ENCODE data around the gene SCML1. TPM values are rescaled to one million over a fixed set of nuclear protein-coding genes. Genes with fewer than 3 reads are reported as not detected.

SCML1 gene
- 1 to 10 TPM in 5 of 6 donors, under 1 TPM in 1; 0.40 to 3.1 (median 1.6) TPM for polyA plus RNA-seq (ENCODE audit: low read depth in 6 of 6)

- DNase-seq (peak; percentile 78), ATAC-seq (ENCODE audit: low read depth in 2 of 2) (peak; percentile 76 to 79)
- H3K4me1 Mint-ChIP-seq, result peaks cover 8 to 18% (median 12%) of the 10 kb centered on the region in 3 donors
- peaks cover 5 to 16% (median 8%) of the 10 kb centered on the region in 3 donors for H3K27me3 Mint-ChIP-seq
- H3K9me3 Mint-ChIP-seq, result peaks cover 0 to 1% (median 0%) of the 10 kb centered on the region in 7 donors
- H3K4me3 Mint-ChIP-seq, result peak within 1 kb of the TSS; percentile 87 to 97 (median 93)
- no peaks in the 10 kb centered on the region for H3K36me3 Mint-ChIP-seq
- H3K27ac Mint-ChIP-seq, result peak within 1 kb of the TSS; percentile 85 to 96 (median 92)
Measured at GRCh38 chrX:17736856-17737709, at the start of gene SCML1. TSS of gene SCML1 (plus strand) at chrX:17737493. CDS start at chrX:17744187, 6,694 bp downstream.

GRCh38 chrX:17687648-17688047 lies 49.6 kb upstream of the SCML1 start:
- H3K36me3 Mint-ChIP-seq, result no peaks in the 10 kb centered on the region
- ATAC-seq (ENCODE audit: low read depth in 2 of 2) (no peak), DNase-seq (no peak)
- H3K4me1 Mint-ChIP-seq, result peaks cover 4 to 7% (median 6%) of the 10 kb centered on the region in 3 donors
- peaks cover 0 to 5% (median 2%) of the 10 kb centered on the region in 7 donors for H3K9me3 Mint-ChIP-seq
- no peak overlapping the region for H3K27ac Mint-ChIP-seq
- peaks cover 0 to 51% (median 4%) of the 10 kb centered on the region in 3 donors for H3K27me3 Mint-ChIP-seq
- H3K4me3 Mint-ChIP-seq, result no peak overlapping the region

- peaks cover 4 to 7% (median 6%) of the 10 kb centered on the region in 3 donors for H3K4me1 Mint-ChIP-seq
- no peaks in the 10 kb centered on the region for H3K36me3 Mint-ChIP-seq
- H3K4me3 Mint-ChIP-seq, result peak overlapping the region in 1 of 8 donors; percentile 36
- peaks cover 0 to 42% (median 4%) of the 10 kb centered on the region in 3 donors for H3K27me3 Mint-ChIP-seq
- ATAC-seq (ENCODE audit: low read depth in 2 of 2) (peak; percentile 40 to 43), DNase-seq (peak; percentile 4)
- peaks cover 0 to 2% (median 0%) of the 10 kb centered on the region in 7 donors for H3K9me3 Mint-ChIP-seq
- H3K27ac Mint-ChIP-seq, result peak overlapping the region in 2 of 6 donors; percentile 70 to 73
Measured at GRCh38 chrX:17689971-17690409, 47.3 kb upstream of the SCML1 start.

- peak overlapping the region in 1 of 8 donors; percentile 43 for H3K4me3 Mint-ChIP-seq
- H3K36me3 Mint-ChIP-seq, result no peaks in the 10 kb centered on the region
- H3K4me1 Mint-ChIP-seq, result peaks cover 4 to 7% (median 6%) of the 10 kb centered on the region in 3 donors
- no peak overlapping the region for H3K27ac Mint-ChIP-seq
- ATAC-seq (ENCODE audit: low read depth in 2 of 2) (no peak), DNase-seq (no peak)
- peaks cover 0 to 33% (median 4%) of the 10 kb centered on the region in 3 donors for H3K27me3 Mint-ChIP-seq
- H3K9me3 Mint-ChIP-seq, result peaks cover 0 to 2% (median 0%) of the 10 kb centered on the region in 7 donors
Measured at GRCh38 chrX:17692709-17693346, 44.5 kb upstream of the SCML1 start.

GRCh38 chrX:17697191-17697590 lies 40.1 kb upstream of the SCML1 start:
- H3K9me3 Mint-ChIP-seq, result no peaks in the 10 kb centered on the region
- no peak overlapping the region for H3K4me3 Mint-ChIP-seq
- no peaks in the 10 kb centered on the region for H3K4me1 Mint-ChIP-seq
- H3K27ac Mint-ChIP-seq, result no peak overlapping the region
- DNase-seq (no peak), ATAC-seq (ENCODE audit: low read depth in 2 of 2) (no peak)
- peaks cover 0 to 20% (median 0%) of the 10 kb centered on the region in 3 donors for H3K27me3 Mint-ChIP-seq
- no peaks in the 10 kb centered on the region for H3K36me3 Mint-ChIP-seq

- Mint-ChIP-seq H3K27ac (no peak overlapping the region), H3K9me3 (no peaks in the 10 kb centered on the region), H3K27me3 (peaks cover 0 to 27% (median 0%) of the 10 kb centered on the region in 3 donors), H3K4me3 (no peak overlapping the region), H3K36me3 (no peaks in the 10 kb centered on the region), H3K4me1 (no peaks in the 10 kb centered on the region)
- no peak for DNase-seq
- no peak for ATAC-seq (ENCODE audit: low read depth in 2 of 2)
Measured at GRCh38 chrX:17700976-17701375, 36.3 kb upstream of the SCML1 start.

- H3K27ac Mint-ChIP-seq, result no peak overlapping the region
- no peak overlapping the region for H3K4me3 Mint-ChIP-seq
- H3K36me3 Mint-ChIP-seq, result no peaks in the 10 kb centered on the region
- peaks cover 0 to 22% (median 2%) of the 10 kb centered on the region in 3 donors for H3K27me3 Mint-ChIP-seq
- no peaks in the 10 kb centered on the region for H3K4me1 Mint-ChIP-seq
- DNase-seq (no peak), ATAC-seq (ENCODE audit: low read depth in 2 of 2) (no peak)
- no peaks in the 10 kb centered on the region for H3K9me3 Mint-ChIP-seq
Measured at GRCh38 chrX:17703201-17703600, 34.1 kb upstream of the SCML1 start.

GRCh38 chrX:17705211-17705610 lies 32.1 kb upstream of the SCML1 start:
- no peak for ATAC-seq (ENCODE audit: low read depth in 2 of 2)
- H3K36me3 Mint-ChIP-seq, result no peaks in the 10 kb centered on the region
- H3K27me3 Mint-ChIP-seq, result peaks cover 0 to 42% (median 7%) of the 10 kb centered on the region in 3 donors
- H3K4me3 Mint-ChIP-seq, result no peak overlapping the region
- peaks cover 0 to 3% (median 0%) of the 10 kb centered on the region in 7 donors for H3K9me3 Mint-ChIP-seq
- DNase-seq, result no peak
- no peak overlapping the region for H3K27ac Mint-ChIP-seq
- no peaks in the 10 kb centered on the region for H3K4me1 Mint-ChIP-seq

- H3K4me3 Mint-ChIP-seq, result no peak overlapping the region
- H3K27me3 Mint-ChIP-seq, result peaks cover 0 to 44% (median 7%) of the 10 kb centered on the region in 3 donors
- DNase-seq (no peak), ATAC-seq (ENCODE audit: low read depth in 2 of 2) (no peak)
- H3K9me3 Mint-ChIP-seq, result peaks cover 0 to 3% (median 0%) of the 10 kb centered on the region in 7 donors
- no peaks in the 10 kb centered on the region for H3K36me3 Mint-ChIP-seq
- H3K27ac Mint-ChIP-seq, result no peak overlapping the region
- no peaks in the 10 kb centered on the region for H3K4me1 Mint-ChIP-seq
Measured at GRCh38 chrX:17706676-17707075, 30.6 kb upstream of the SCML1 start.

GRCh38 chrX:17707731-17708130 lies 29.6 kb upstream of the SCML1 start:
- no peak for ATAC-seq (ENCODE audit: low read depth in 2 of 2)
- no peaks in the 10 kb centered on the region for H3K4me1 Mint-ChIP-seq
- no peaks in the 10 kb centered on the region for H3K36me3 Mint-ChIP-seq

GRCh38 chrX:17710871-17711301 lies 26.4 kb upstream of the SCML1 start:
- no peak for ATAC-seq (ENCODE audit: low read depth in 2 of 2)
- Mint-ChIP-seq H3K4me3 (no peak overlapping the region), H3K9me3 (peaks cover 0 to 3% (median 0%) of the 10 kb centered on the region in 7 donors), H3K27ac (no peak overlapping the region), H3K4me1 (no peaks in the 10 kb centered on the region), H3K27me3 (peaks cover 0 to 32% (median 7%) of the 10 kb centered on the region in 3 donors), H3K36me3 (no peaks in the 10 kb centered on the region)
- DNase-seq, result no peak

More at GRCh38 chrX:17707731-17708130, 29.6 kb upstream of the SCML1 start:
- DNase-seq, result no peak
- Mint-ChIP-seq H3K27ac (no peak overlapping the region), H3K27me3 (peaks cover 0 to 39% (median 7%) of the 10 kb centered on the region in 3 donors), H3K4me3 (no peak overlapping the region), H3K9me3 (peaks cover 0 to 3% (median 0%) of the 10 kb centered on the region in 7 donors)

- Mint-ChIP-seq H3K9me3 (peaks cover 0 to 3% (median 1%) of the 10 kb centered on the region in 7 donors), H3K27ac (no peak overlapping the region), H3K36me3 (no peaks in the 10 kb centered on the region), H3K4me1 (no peaks in the 10 kb centered on the region), H3K4me3 (no peak overlapping the region), H3K27me3 (peaks cover 4 to 28% (median 5%) of the 10 kb centered on the region in 3 donors)
- ATAC-seq (ENCODE audit: low read depth in 2 of 2) (no peak), DNase-seq (no peak)
Measured at GRCh38 chrX:17713288-17713687, 24.0 kb upstream of the SCML1 start.

GRCh38 chrX:17718649-17719165 lies 18.6 kb upstream of the SCML1 start:
- Mint-ChIP-seq H3K4me3 (no peak overlapping the region), H3K4me1 (no peaks in the 10 kb centered on the region), H3K27me3 (peaks cover 6 to 33% (median 9%) of the 10 kb centered on the region in 3 donors), H3K36me3 (no peaks in the 10 kb centered on the region), H3K9me3 (peaks cover 0 to 9% (median 1%) of the 10 kb centered on the region in 7 donors), H3K27ac (peak overlapping the region in 1 of 6 donors; percentile 87)
- ATAC-seq (ENCODE audit: low read depth in 2 of 2) (no peak), DNase-seq (no peak)
